H9 (cell line): ENCODE measurements around the gene KTN1. TPM values are rescaled to one million over a fixed set of nuclear protein-coding genes. Genes with fewer than 3 reads are reported as not detected.

Source experiments
- DNase-seq: peaks from one replicate; pipeline ENCODE4 v3.0.0-alpha.2; 2017
- H2AFZ ChIP-seq: one replicate; pipeline ENCODE4 v1.6.1; 2013; ENCODE audit warnings: mild to moderate bottlenecking, low read length, control low read depth, moderate library complexity
- H2AK5ac ChIP-seq: 2 replicates; pipeline ENCODE4 v1.6.1; 2013; ENCODE audit warnings: low read length, control low read depth, mixed read lengths; ENCODE audit not compliant: insufficient read length
- H2BK120ac ChIP-seq: one replicate; pipeline ENCODE4 v1.6.1; 2013; ENCODE audit warnings: low read depth, mild to moderate bottlenecking, low read length, control low read depth, inconsistent platforms; ENCODE audit not compliant: poor library complexity, severe bottlenecking
- H2BK12ac ChIP-seq: 2 replicates; pipeline ENCODE4 v1.6.1; 2013; ENCODE audit warnings: low read length, control low read depth, mixed read lengths, low read depth; ENCODE audit not compliant: insufficient read length
- H2BK15ac ChIP-seq: 2 replicates; pipeline ENCODE4 v1.6.1; 2013; ENCODE audit warnings: low read depth, low read length, control low read depth
- H2BK20ac ChIP-seq: one replicate; pipeline ENCODE4 v1.6.1; 2013; ENCODE audit warnings: low read depth, mild to moderate bottlenecking, low read length, control low read depth, inconsistent platforms; ENCODE audit not compliant: poor library complexity, severe bottlenecking
- H2BK5ac ChIP-seq: 2 replicates; pipeline ENCODE4 v1.6.1; 2013; ENCODE audit warnings: low read length, control low read depth, mixed read lengths; ENCODE audit not compliant: insufficient read length
- H3K14ac ChIP-seq: 2 replicates; pipeline ENCODE4 v1.6.1; 2013; ENCODE audit warnings: low read length, control low read depth; ENCODE audit not compliant: insufficient read depth
- H3K18ac ChIP-seq: 2 replicates; pipeline ENCODE4 v1.6.1; 2013; ENCODE audit warnings: low read depth, mild to moderate bottlenecking, mixed read lengths, low read length, control low read depth; ENCODE audit not compliant: insufficient read length
- H3K23ac ChIP-seq: 2 replicates; pipeline ENCODE4 v1.6.1; 2013; ENCODE audit warnings: low read length, control low read depth, mixed read lengths, low read depth; ENCODE audit not compliant: insufficient read length
- H3K23me2 ChIP-seq: 2 replicates; pipeline ENCODE4 v1.6.1; 2013; ENCODE audit warnings: low read depth, mild to moderate bottlenecking, mixed read lengths, low read length, control low read depth; ENCODE audit not compliant: insufficient read length, poor library complexity, severe bottlenecking
- H3K27ac ChIP-seq: 2 replicates; pipeline ENCODE4 v1.5.1; 2013; ENCODE audit warnings: low read length, control low read depth, mixed read lengths, low read depth; ENCODE audit not compliant: insufficient read length
- H3K27me3 ChIP-seq: 2 replicates; pipeline ENCODE4 v1.6.1; 2013; ENCODE audit warnings: low read length, control low read depth, inconsistent platforms; ENCODE audit not compliant: insufficient read depth
- H3K4ac ChIP-seq: 2 replicates; pipeline ENCODE4 v1.6.1; 2013; ENCODE audit warnings: low read depth, mild to moderate bottlenecking, control low read depth, inconsistent platforms, low read length, moderate library complexity
- H3K4me1 ChIP-seq: 2 replicates; pipeline ENCODE4 v1.6.1; 2013; ENCODE audit warnings: low read length, control low read depth, inconsistent platforms; ENCODE audit not compliant: insufficient read depth
- H3K4me2 ChIP-seq: 2 replicates; pipeline ENCODE4 v1.6.1; 2013; ENCODE audit warnings: low read length, control low read depth, mixed read lengths; ENCODE audit not compliant: insufficient read length, insufficient read depth
- H3K56ac ChIP-seq: 2 replicates; pipeline ENCODE4 v1.6.1; 2013; ENCODE audit warnings: low read depth, mild to moderate bottlenecking, mixed read lengths, low read length, control low read depth; ENCODE audit not compliant: insufficient read length
- H3K79me1 ChIP-seq: 2 replicates; pipeline ENCODE4 v1.6.1; 2013; ENCODE audit warnings: low read depth, mild to moderate bottlenecking, moderate library complexity, low read length, control low read depth, inconsistent platforms; ENCODE audit not compliant: insufficient read depth, poor library complexity, severe bottlenecking
- H3K79me2 ChIP-seq: 2 replicates; pipeline ENCODE4 v1.6.1; 2013; ENCODE audit warnings: low read length, control low read depth, inconsistent platforms; ENCODE audit not compliant: insufficient read depth
- H3K9ac ChIP-seq: 2 replicates; pipeline ENCODE4 v1.6.1; 2013; ENCODE audit warnings: low read length, control low read depth, mixed read lengths; ENCODE audit not compliant: insufficient read length; ENCODE audit errors: extremely low read depth
- H3K9me3 ChIP-seq: one replicate; pipeline ENCODE4 v1.6.1; 2013; ENCODE audit warnings: low read depth, low read length, inconsistent platforms; ENCODE audit not compliant: control insufficient read depth
- H3T11ph ChIP-seq: one replicate; pipeline ENCODE4 v1.6.1; 2013; ENCODE audit warnings: mild to moderate bottlenecking, low read length, control low read depth, inconsistent platforms
- H4K20me1 ChIP-seq: one replicate; pipeline ENCODE4 v1.6.1; 2013; ENCODE audit not compliant: control insufficient read depth, insufficient read length, insufficient read depth
- H4K5ac ChIP-seq: 2 replicates; pipeline ENCODE4 v1.6.1; 2013; ENCODE audit warnings: low read depth, mild to moderate bottlenecking, mixed read lengths, low read length, control low read depth; ENCODE audit not compliant: insufficient read length
- H4K8ac ChIP-seq: replicated peaks from 2 replicates; pipeline ENCODE4 v1.6.1; 2013; ENCODE audit warnings: low read length, control low read depth, mixed read lengths, low read depth; ENCODE audit not compliant: insufficient read length
- H4K91ac ChIP-seq: 2 replicates; pipeline ENCODE4 v1.6.1; 2013; ENCODE audit warnings: low read depth, mild to moderate bottlenecking, moderate library complexity, mixed read lengths, low read length, control low read depth; ENCODE audit not compliant: insufficient read length
- H3K27ac Mint-ChIP-seq, 3 experiments: 2 replicates in 2 of 3; 3 replicates in 1 of 3; pipeline ENCODE4 v1.8.0; 2020 to 2021; ENCODE audit warnings: mixed read lengths in 3 of 3, mild to moderate bottlenecking in 1 of 3, moderate library complexity in 1 of 3
- H3K27me3 Mint-ChIP-seq: 2 replicates; pipeline ENCODE4 v1.8.0; 2021; ENCODE audit warnings: low read depth, mild to moderate bottlenecking, moderate library complexity, mixed read lengths
- H3K36me3 Mint-ChIP-seq, 3 experiments: 2 replicates in 2 of 3; 3 replicates in 1 of 3; pipeline ENCODE4 v1.8.0; 2020 to 2021; ENCODE audit warnings: low read depth in 3 of 3, mixed read lengths in 3 of 3; ENCODE audit not compliant: insufficient read depth in 1 of 3
- H3K4me1 Mint-ChIP-seq, 2 experiments: 2 replicates each; pipeline ENCODE4 v1.8.0; 2020; ENCODE audit warnings: mixed read lengths in 2 of 2
- H3K4me3 Mint-ChIP-seq, 2 experiments: 2 replicates in 1 of 2; 3 replicates in 1 of 2; pipeline ENCODE4 v1.8.0; 2020 to 2021; ENCODE audit warnings: mild to moderate bottlenecking in 2 of 2, mixed read lengths in 2 of 2, moderate library complexity in 1 of 2
- H3K9me3 Mint-ChIP-seq, 2 experiments: 2 replicates in 1 of 2; 3 replicates in 1 of 2; pipeline ENCODE4 v1.8.0; 2020; ENCODE audit warnings: mild to moderate bottlenecking in 2 of 2, mixed read lengths in 2 of 2, moderate library complexity in 1 of 2
- WGBS: extraction: QIAGEN DNeasy Blood & Tissue Kit; methylation state at CpG from one replicate; pipeline ENCODE4 v1.1.7; 2013; ENCODE audit warnings: missing lambda C conversion rate, low lambda C conversion rate, mixed read lengths; ENCODE audit not compliant: insufficient read length; ENCODE audit errors: extremely low coverage; 5-methylcytosine and 5-hydroxymethylcytosine counted together
- total RNA-seq: library from RNA; stranded (reverse); gene quantifications from 2 replicates; pipeline ENCODE4 v1.2.1, GENCODE V29; 2021
- TF ChIP-seq, protein P1 (sequence below): fragments of 200-600 bp; sonication (generic); conservative IDR thresholded peaks from 3 replicates; pipeline ENCODE4 v1.8.0; 2021; ENCODE audit warnings: antibody characterized with exemption, mild to moderate bottlenecking

KTN1 gene
- total RNA-seq, 1 experiment from 2014 or later: 128 TPM

DNA sequence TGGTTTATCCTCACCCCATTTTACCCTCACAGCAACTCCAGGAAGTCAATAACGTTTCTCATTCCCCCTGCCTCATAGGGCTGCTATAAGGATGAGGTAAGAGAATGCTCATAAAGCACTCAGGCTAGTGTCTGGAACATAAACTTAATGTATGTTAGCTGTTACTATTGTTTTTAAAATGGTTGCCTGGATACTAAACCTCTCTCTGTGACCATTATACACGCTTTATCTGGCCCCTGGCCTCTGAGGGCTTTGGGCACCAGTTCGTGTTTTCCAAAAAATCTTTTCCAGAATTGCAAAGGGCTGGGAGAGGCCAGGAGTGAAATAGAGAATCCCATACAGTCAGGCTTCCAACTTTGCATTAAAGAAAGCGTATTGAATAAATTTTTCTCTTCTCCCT is 113.9 kb downstream of the KTN1 start:
- TF ChIP-seq, protein P1, sequence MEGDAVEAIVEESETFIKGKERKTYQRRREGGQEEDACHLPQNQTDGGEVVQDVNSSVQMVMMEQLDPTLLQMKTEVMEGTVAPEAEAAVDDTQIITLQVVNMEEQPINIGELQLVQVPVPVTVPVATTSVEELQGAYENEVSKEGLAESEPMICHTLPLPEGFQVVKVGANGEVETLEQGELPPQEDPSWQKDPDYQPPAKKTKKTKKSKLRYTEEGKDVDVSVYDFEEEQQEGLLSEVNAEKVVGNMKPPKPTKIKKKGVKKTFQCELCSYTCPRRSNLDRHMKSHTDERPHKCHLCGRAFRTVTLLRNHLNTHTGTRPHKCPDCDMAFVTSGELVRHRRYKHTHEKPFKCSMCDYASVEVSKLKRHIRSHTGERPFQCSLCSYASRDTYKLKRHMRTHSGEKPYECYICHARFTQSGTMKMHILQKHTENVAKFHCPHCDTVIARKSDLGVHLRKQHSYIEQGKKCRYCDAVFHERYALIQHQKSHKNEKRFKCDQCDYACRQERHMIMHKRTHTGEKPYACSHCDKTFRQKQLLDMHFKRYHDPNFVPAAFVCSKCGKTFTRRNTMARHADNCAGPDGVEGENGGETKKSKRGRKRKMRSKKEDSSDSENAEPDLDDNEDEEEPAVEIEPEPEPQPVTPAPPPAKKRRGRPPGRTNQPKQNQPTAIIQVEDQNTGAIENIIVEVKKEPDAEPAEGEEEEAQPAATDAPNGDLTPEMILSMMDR: no peak
- Histone ChIP-seq H2AFZ (no peak overlapping the region), H3K23ac (no peak overlapping the region), H4K20me1 (no peaks in the 10 kb centered on the region), H2AK5ac (no peak overlapping the region), H3K9ac (no peak overlapping the region), H3K79me1 (no peaks in the 10 kb centered on the region), H4K91ac (no peak overlapping the region), H3K18ac (no peak overlapping the region), H2BK120ac (no peak overlapping the region), H3K79me2 (no peaks in the 10 kb centered on the region), H3K56ac (no peak overlapping the region), H3K4me1 (peaks cover 4% of the 10 kb centered on the region; the same call in 1 of the 2 replicates), H3T11ph (no peak overlapping the region), H3K27me3 (no peaks in the 10 kb centered on the region), H2BK5ac (no peak overlapping the region), H2BK20ac (no peak overlapping the region), H3K27ac (no peak overlapping the region), H2BK12ac (no peak overlapping the region), H4K8ac (no peak overlapping the region), H3K14ac (no peak overlapping the region), H3K4me2 (no peak overlapping the region), H2BK15ac (no peak overlapping the region), H4K5ac (no peak overlapping the region), H3K23me2 (no peaks in the 10 kb centered on the region), H3K9me3 (no peaks in the 10 kb centered on the region), H3K4ac (no peak overlapping the region)
- WGBS: no CpG with 5 or more reads among the region's 4 CpGs
- peaks cover 19 to 24% of the 10 kb centered on the region in 2 experiments for H3K4me1 Mint-ChIP-seq
- DNase-seq: no peak
- no peak overlapping the region for H3K4me3 Mint-ChIP-seq
- no peaks in the 10 kb centered on the region for H3K9me3 Mint-ChIP-seq
- H3K27ac Mint-ChIP-seq: no peak overlapping the region
- H3K27me3 Mint-ChIP-seq: no peaks in the 10 kb centered on the region
- no peaks in the 10 kb centered on the region for H3K36me3 Mint-ChIP-seq
